Measurements from ENCODE around the gene VANGL2.

DNA sequence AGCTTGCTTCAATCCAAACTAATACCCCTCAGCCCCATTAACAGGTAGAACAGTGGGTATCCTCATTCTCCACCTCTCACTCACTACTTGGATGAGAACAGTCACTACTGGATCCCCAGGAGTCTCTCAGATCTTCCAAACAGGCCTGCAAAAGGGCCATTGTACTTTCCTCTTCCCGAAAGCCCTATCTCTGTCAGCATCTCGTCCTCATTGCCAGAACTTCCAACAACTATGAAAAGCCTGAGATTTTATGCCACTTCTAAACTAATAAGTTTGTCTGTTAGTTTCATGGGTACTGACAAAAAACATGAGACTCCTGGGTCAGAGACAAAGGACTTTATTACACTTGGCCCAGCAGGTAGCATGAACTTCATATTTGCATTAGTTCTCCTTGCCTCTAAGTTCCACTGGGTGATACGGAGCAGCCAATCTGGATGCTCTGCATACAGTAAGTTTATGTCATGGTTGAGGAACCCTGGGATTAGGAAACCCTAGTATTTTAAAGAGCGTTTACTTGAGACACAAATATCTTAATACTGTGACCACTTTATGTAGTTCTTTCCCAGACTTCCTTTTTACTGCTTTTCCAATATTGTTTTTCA, 38.1 kb downstream of the VANGL2 start:
- TF ChIP-seq, protein P1, sequence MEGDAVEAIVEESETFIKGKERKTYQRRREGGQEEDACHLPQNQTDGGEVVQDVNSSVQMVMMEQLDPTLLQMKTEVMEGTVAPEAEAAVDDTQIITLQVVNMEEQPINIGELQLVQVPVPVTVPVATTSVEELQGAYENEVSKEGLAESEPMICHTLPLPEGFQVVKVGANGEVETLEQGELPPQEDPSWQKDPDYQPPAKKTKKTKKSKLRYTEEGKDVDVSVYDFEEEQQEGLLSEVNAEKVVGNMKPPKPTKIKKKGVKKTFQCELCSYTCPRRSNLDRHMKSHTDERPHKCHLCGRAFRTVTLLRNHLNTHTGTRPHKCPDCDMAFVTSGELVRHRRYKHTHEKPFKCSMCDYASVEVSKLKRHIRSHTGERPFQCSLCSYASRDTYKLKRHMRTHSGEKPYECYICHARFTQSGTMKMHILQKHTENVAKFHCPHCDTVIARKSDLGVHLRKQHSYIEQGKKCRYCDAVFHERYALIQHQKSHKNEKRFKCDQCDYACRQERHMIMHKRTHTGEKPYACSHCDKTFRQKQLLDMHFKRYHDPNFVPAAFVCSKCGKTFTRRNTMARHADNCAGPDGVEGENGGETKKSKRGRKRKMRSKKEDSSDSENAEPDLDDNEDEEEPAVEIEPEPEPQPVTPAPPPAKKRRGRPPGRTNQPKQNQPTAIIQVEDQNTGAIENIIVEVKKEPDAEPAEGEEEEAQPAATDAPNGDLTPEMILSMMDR (conservative IDR thresholded peaks at IDR 0.05; ENCODE audit: low read length): no peak
- no peak for TF ChIP-seq EZH2phosphoT487 (IDR thresholded peaks at IDR 0.05; ENCODE audit: borderline replicate concordance, low read depth, low read length)

All from OCI-LY7 (cell line).